HUES6 (cell line): ENCODE data around the gene CBFA2T3.

ENCODE experiments used
- H3K27ac ChIP-seq: 2 replicates; pipeline ENCODE4 v1.7.0; 2013; ENCODE audit warnings: low read depth, mild to moderate bottlenecking, low read length, inconsistent platforms
- H3K27me3 ChIP-seq: 2 replicates; pipeline ENCODE4 v1.6.1; 2013; ENCODE audit warnings: low read length; ENCODE audit not compliant: control insufficient read depth, insufficient read depth
- H3K36me3 ChIP-seq: 2 replicates; pipeline ENCODE4 v1.6.1; 2013; ENCODE audit warnings: low read length; ENCODE audit not compliant: control insufficient read depth, insufficient read depth
- H3K4me1 ChIP-seq: 2 replicates; pipeline ENCODE4 v1.6.1; 2013; ENCODE audit warnings: low read length; ENCODE audit not compliant: control insufficient read depth, insufficient read depth
- H3K4me3 ChIP-seq: 2 replicates; pipeline ENCODE4 v1.5.1; 2013; ENCODE audit warnings: low read depth, low read length
- H3K9ac ChIP-seq: one replicate; pipeline ENCODE4 v1.6.1; 2013; ENCODE audit warnings: mild to moderate bottlenecking, low read length
- H3K9me3 ChIP-seq: 2 replicates; pipeline ENCODE4 v1.6.1; 2013; ENCODE audit warnings: low read depth, low read length; ENCODE audit not compliant: control insufficient read depth, insufficient read depth

The CBFA2T3 gene

DNA sequence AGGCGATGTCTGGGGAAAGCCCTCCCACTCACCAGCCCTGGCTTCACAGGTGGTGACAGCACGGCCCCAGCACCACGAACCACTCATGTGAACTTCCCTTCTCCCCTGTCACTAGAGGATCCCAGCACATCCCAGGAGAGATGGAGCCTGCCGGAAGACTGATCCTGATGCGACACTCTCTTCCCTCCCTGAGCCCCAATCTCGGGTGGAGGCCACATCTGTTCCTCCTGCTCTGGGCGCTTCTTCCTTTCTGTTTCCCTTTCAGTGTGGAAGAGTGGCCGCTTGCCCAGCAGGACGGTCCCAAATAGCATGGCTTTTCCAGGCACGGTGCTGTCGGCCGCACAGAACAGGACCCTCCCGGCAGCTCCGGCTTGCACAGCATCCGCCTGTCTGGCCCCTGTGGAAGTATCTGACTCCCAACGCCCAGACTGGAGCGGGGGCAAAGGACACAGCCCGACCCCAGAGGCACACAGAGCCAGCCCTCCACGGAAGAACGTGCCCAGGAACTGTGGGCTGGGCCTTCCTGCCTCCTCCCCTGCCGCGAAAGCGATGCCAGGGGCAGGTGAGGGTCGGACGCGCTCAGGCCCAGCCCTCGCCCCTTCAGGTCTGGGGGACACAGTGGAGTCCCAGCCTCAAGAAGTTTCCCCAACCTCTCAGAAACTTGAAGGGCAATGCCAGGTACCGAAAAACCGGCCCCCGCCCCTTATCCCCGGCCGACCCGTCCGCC lies 37.6 kb downstream of the CBFA2T3 start:
- Histone ChIP-seq H3K27me3 (peaks cover 83% of the 10 kb centered on the region), H3K36me3 (no peaks in the 10 kb centered on the region), H3K9ac (no peak overlapping the region), H3K9me3 (no peaks in the 10 kb centered on the region), H3K27ac (no peak overlapping the region), H3K4me1 (peaks cover 3% of the 10 kb centered on the region; the same call in 1 of the 2 replicates), H3K4me3 (no peak overlapping the region; the same call in 1 of the 2 replicates)

DNA sequence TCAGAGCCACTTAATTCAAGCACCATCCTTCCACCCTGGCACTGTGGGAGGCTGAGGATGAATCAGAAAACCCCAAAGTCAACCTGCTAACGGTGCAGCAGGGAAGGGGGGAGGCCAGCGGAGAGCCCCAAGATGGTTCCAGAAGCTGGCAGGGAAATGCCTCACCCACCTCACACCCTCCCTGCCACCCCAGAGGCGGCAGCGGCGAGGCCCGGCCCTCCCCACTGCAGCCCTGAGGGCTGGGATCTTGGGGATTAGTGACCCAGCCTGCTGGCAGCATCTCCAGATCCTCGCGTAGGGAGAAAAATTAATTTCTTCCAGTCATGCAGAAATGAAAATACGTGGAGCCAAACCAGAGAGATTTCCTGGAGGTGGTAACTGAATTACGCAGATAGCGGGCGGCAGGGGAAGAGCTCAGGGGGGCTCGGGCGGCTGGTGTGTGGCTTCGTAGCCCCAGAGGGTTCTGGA lies 38.2 kb downstream of the CBFA2T3 start:
- no peak overlapping the region for H3K9ac ChIP-seq

DNA sequence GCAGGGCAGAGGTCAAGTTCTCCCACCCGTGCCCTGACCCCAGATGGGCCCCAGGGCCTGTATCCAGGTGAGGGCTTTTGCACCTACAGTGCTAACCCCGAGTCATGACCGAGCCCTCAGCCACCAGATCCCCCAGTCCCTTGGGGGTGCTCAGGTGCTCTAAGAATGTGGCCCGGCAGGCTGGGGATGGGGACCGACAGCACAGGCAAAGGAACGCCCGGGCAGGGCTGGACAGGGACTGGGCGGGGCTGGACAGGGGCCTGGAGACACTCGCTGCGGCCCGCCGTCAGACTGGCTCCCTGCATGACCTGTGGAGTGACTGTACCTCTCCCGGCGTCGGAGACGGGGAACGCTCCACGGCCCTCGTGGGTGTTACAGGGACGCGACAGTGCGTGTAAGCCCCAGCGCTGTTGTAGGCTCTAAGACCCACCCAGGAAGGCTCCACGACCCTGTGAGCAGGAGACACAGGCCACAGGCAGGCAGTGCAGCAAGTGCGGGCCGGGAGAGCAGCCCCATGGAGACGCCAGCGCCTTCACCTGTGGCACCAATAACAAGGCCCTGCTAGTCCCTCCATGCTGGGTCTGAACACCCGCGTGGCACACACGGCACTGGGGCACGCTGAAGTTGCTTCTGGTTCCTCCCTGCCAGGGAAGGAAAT lies 38.8 kb downstream of the CBFA2T3 start:
- Histone ChIP-seq H3K27me3 (peaks cover 74% of the 10 kb centered on the region), H3K27ac (no peak overlapping the region), H3K9me3 (no peaks in the 10 kb centered on the region), H3K4me1 (peaks cover 3% of the 10 kb centered on the region; the same call in 1 of the 2 replicates), H3K36me3 (no peaks in the 10 kb centered on the region), H3K9ac (no peak overlapping the region), H3K4me3 (no peak overlapping the region)

More for the DNA sequence above, 38.2 kb downstream of the CBFA2T3 start:
- Histone ChIP-seq H3K27me3 (peaks cover 80% of the 10 kb centered on the region), H3K4me3 (no peak overlapping the region), H3K27ac (no peak overlapping the region), H3K9me3 (no peaks in the 10 kb centered on the region), H3K4me1 (peaks cover 3% of the 10 kb centered on the region; the same call in 1 of the 2 replicates), H3K36me3 (no peaks in the 10 kb centered on the region)

DNA sequence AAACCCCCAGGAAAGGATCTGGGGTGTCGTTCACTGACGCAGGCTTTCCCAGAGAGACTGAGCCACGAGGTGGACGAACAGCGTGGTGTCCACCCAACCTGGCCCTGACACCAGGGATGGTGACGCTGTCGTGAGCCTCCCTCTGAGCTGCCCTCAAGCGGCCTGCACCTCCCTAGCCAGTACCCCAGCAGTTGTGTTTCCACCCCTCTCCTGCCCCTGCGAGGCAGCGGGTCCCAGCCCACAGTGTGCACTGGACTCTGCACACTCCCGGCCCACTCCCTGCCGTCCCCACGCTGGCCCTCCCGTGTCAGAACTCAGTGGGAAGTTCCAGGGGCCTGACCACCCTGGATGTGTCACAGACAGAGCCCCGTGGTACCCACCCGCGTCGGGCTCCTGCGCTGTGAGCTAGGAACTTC lies 39.8 kb downstream of the CBFA2T3 start:
- peaks cover 64% of the 10 kb centered on the region for H3K27me3 ChIP-seq
- no peaks in the 10 kb centered on the region for H3K9me3 ChIP-seq
- no peak overlapping the region for H3K4me3 ChIP-seq
- no peaks in the 10 kb centered on the region for H3K36me3 ChIP-seq
- H3K27ac ChIP-seq = no peak overlapping the region
- no peak overlapping the region for H3K9ac ChIP-seq
- H3K4me1 ChIP-seq = peaks cover 3% of the 10 kb centered on the region; the same call in 1 of the 2 replicates

DNA sequence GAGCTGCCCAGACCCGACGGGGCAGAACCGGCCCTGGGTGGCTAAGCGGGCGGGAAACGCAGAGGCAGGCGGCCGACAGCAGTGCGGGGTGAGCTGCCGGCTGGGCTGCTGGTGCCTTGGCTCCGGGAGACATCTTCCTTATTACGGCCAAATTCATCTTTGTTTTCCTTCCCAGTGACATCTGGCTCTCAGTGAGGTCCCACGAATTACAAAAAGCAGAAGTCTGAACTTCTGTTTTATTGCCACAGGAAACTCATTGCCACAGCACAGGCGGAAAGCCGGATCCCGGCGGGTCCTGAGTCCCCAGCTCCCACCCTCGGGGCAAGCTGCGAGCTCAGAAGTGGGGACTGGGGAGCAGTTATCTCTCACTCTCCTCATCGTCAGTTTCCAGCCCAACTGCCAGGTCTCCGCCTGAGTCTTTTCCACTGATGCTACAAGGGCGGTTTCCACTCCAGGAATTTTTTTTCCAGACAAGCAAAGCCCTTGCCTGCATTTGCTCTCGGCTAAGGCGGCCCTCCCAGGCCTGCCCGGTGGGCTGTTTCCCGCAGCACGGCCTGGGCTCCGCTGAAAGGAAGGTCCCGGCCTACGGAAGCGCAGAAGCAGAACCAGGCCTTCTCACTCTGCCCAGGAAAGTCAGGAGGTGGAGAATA lies 40.3 kb downstream of the CBFA2T3 start:
- H3K4me1 ChIP-seq = no peaks in the 10 kb centered on the region; the same call in 1 of the 2 replicates
- H3K9me3 ChIP-seq = no peaks in the 10 kb centered on the region
- no peak overlapping the region for H3K9ac ChIP-seq
- no peaks in the 10 kb centered on the region for H3K36me3 ChIP-seq
- peaks cover 60% of the 10 kb centered on the region for H3K27me3 ChIP-seq
- H3K27ac ChIP-seq = no peak overlapping the region
- H3K4me3 ChIP-seq = no peak overlapping the region

DNA sequence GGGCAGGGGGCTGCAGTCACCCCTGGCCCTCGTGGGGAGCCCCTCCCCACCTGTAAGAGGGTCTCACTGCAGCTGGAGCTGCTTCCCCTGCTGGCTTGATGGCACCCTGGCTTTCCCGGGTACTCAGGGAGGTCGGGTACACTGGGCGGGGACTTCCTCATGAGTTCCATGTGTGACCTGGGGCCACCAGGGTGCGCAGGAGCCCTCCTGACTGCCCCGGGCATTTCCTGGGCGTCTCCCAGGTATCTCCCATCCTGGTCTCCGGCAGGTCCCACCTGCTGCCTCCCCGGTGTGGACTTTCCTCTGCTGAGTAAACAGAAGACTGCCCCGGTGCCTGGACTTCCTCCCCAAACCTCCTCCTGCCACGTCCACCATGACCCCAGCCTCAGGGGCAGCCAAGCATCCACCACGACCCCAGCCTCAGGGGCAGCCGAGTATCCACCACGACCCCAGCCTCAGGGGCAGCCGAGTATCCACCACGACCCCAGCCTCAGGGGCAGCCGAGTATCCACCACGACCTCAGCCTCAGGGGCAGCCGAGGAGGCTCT lies 40.9 kb downstream of the CBFA2T3 start:
- Histone ChIP-seq H3K9ac (no peak overlapping the region), H3K36me3 (no peaks in the 10 kb centered on the region), H3K4me1 (no peaks in the 10 kb centered on the region; the same call in 1 of the 2 replicates), H3K4me3 (no peak overlapping the region), H3K27ac (no peak overlapping the region), H3K27me3 (peaks cover 58% of the 10 kb centered on the region), H3K9me3 (no peaks in the 10 kb centered on the region)

DNA sequence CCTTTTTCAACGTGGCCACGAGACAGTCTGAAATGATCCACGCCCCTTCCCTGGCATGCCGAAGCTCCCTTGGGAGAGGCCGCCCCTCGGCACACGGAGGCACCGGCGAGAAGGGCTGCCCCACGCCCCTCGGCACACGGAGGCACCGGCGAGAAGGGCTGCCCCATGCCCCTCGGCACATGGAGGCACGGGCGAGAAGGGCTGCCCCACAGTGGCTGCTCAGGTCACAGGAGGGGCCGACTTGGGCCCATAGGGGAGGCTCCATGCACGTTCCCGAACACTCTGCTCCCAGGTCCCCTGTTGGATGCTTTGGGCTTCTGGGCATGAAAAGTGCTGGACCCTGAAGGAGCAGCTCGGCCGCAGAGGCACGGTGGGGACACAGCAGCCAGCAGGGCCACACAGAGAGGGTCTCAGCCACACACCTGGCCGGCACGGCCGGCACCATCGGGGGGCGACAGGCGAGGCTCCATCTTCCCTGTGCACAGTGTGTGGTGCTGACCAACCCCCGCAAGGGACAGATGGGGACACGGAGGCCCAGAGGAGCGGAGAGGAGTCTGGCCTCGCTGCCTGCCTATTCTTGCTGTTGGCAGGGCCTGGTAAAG lies 42.8 kb downstream of the CBFA2T3 start:
- Histone ChIP-seq H3K4me1 (no peaks in the 10 kb centered on the region; the same call in 1 of the 2 replicates), H3K9me3 (no peaks in the 10 kb centered on the region), H3K9ac (no peak overlapping the region), H3K27ac (no peak overlapping the region), H3K4me3 (no peak overlapping the region), H3K27me3 (peaks cover 38% of the 10 kb centered on the region), H3K36me3 (no peaks in the 10 kb centered on the region)

DNA sequence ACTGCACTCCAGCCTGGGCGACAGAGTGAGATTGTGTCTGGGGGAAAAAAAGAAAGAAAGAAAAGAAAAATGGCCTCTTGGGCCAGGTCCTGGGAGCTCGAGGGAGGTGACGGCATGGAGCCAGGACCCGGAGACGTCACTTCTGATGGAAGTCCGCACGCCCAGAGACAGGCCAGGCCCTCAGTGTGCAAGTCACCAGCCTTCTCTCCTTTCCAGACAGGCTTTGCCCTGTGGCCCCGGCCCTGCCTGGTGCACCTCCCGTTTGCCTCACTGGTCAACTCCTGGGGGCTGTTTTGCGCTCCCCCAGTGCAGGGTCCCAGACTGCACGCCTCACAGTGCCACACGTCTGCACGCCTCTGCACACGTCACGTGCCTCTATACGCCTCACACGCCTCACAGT lies 44.1 kb downstream of the CBFA2T3 start:
- Histone ChIP-seq H3K27ac (no peak overlapping the region), H3K4me1 (no peaks in the 10 kb centered on the region; the same call in 1 of the 2 replicates), H3K9ac (no peak overlapping the region), H3K27me3 (peaks cover 29% of the 10 kb centered on the region; the same call in 1 of the 2 replicates), H3K36me3 (no peaks in the 10 kb centered on the region), H3K4me3 (no peak overlapping the region), H3K9me3 (no peaks in the 10 kb centered on the region)

DNA sequence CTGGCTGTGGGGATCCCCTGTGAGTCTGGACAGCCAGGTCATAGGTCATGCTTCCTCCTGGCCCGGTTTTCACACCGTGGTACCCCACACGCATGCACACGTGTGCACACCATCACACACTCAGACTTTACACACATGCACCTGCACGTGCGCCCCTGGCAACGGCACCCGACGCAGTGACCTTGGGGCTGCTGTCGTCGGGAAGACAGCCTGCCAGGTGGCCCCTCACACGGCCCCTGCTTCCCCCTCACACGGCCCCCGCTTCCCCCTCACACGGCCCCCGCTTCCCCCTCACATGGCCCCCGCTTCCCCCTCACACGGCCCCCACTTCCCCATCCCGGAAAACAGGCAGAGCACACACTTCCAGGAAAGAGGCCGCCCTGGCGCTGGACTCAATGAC lies 45.1 kb downstream of the CBFA2T3 start:
- Histone ChIP-seq H3K36me3 (no peaks in the 10 kb centered on the region), H3K9ac (no peak overlapping the region), H3K27me3 (peaks cover 22% of the 10 kb centered on the region; the same call in 1 of the 2 replicates), H3K4me3 (no peak overlapping the region), H3K4me1 (peaks cover 1% of the 10 kb centered on the region; the same call in 1 of the 2 replicates), H3K27ac (no peak overlapping the region), H3K9me3 (no peaks in the 10 kb centered on the region)

DNA sequence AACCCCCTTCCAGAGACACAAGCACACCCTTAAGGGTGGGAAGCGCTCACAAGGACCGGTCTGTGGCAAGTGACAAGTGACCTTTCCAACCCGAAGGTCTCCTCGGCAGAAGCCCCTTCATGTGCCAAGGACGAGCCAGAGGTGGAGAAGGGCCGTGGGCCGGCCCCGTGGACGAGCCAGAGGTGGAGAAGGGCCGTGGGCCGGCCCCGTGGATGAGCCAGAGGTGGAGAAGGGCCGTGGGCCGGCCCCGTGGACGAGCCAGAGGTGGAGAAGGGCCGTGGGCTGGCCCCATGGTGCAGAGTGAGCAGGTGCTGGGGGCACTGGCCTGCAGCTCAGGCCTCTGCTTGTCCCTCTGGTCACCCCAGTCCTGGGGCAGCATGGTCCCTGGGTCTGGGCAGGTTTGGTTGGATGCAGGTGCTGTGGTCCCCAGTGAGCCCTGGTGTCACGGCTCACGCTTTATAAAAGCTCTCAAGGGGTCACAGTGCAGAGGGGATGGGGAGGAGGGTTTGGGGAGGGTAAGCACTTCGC lies 45.6 kb downstream of the CBFA2T3 start:
- Histone ChIP-seq H3K27ac (no peak overlapping the region), H3K4me1 (peaks cover 6% of the 10 kb centered on the region)

More for the DNA sequence above, 45.6 kb downstream of the CBFA2T3 start:
- no peaks in the 10 kb centered on the region for H3K9me3 ChIP-seq
- no peak overlapping the region for H3K4me3 ChIP-seq
- H3K9ac ChIP-seq = no peak overlapping the region
- H3K36me3 ChIP-seq = no peaks in the 10 kb centered on the region
- H3K27me3 ChIP-seq = peaks cover 22% of the 10 kb centered on the region; the same call in 1 of the 2 replicates
